B cell (primary cell): ENCODE results near the gene TRHDE. TPM values are rescaled to one million over a fixed set of nuclear protein-coding genes. Genes with fewer than 3 reads are reported as not detected.

Experiments
- ATAC-seq: fragments of 200-7000 bp; cut with Tn5 transposase; one replicate; pipeline ENCODE4 v1.10.0; 2021; ENCODE audit warnings: low read depth, mild to moderate bottlenecking, moderate number of reproducible peaks, moderate library complexity
- CTCF ChIA-PET: fragments of 350-600 bp; sonication (Branson Sonifier 250); formaldehyde crosslinking; loops from one replicate; lab custom pipeline; 2021; ENCODE audit warnings: antibody characterized with exemption, inconsistent platforms; lab: Charles Lee
- POLR2A ChIA-PET: fragments of 350-600 bp; sonication (Branson Sonifier 250); formaldehyde crosslinking; loops from one replicate; lab custom pipeline; 2021; ENCODE audit warnings: antibody characterized with exemption; lab: Charles Lee
- DNase-seq: peaks from one replicate; pipeline ENCODE4 v3.0.0; 2013
- H2AFZ ChIP-seq: 2 replicates; pipeline ENCODE4 v1.6.1; 2012; ENCODE audit warnings: mild to moderate bottlenecking, low read depth, low read length; ENCODE audit not compliant: insufficient read depth, poor library complexity, severe bottlenecking
- H3K27ac ChIP-seq, 2 donors: 1 replicate in 1 of 2; 2 replicates in 1 of 2; pipeline ENCODE4 v1.5.1; 2012 to 2013; ENCODE audit warnings: low read length in 2 of 2, mild to moderate bottlenecking in 2 of 2, moderate library complexity in 1 of 2
- H3K27me3 ChIP-seq, 4 experiments: fragments of 200-600 bp in 1 of 4; sonication (generic) in 1 of 4; replicated peaks in 1 of 4; 1 replicate in 2 of 4; 2 replicates in 2 of 4; pipeline versions ENCODE4 v1.6.1 to v1.7.0; 2013 to 2016; ENCODE audit warnings: low read length in 3 of 4, mild to moderate bottlenecking in 2 of 4, mixed read lengths in 1 of 4, moderate library complexity in 1 of 4; ENCODE audit not compliant: insufficient read depth in 4 of 4, control insufficient read depth in 3 of 4; ENCODE audit errors: control extremely low read depth in 1 of 4
- H3K36me3 ChIP-seq, 2 experiments: replicated peaks in 1 of 2; 1 replicate in 1 of 2; 2 replicates in 1 of 2; pipeline versions ENCODE4 v1.6.1 to v1.7.1; 2013; ENCODE audit warnings: low read length in 1 of 2; ENCODE audit not compliant: insufficient read depth in 2 of 2, control insufficient read depth in 1 of 2; ENCODE audit errors: control extremely low read depth in 1 of 2, extremely low read depth in 1 of 2
- H3K4me1 ChIP-seq, 2 donors: fragments of 200-600 bp in 1 of 2; sonication (generic) in 1 of 2; 1 replicate in 1 of 2; 2 replicates in 1 of 2; pipeline versions ENCODE4 v1.5.1 to v1.6.1; 2013 to 2017; ENCODE audit warnings: low read length in 2 of 2; ENCODE audit not compliant: control insufficient read depth in 2 of 2, insufficient read depth in 2 of 2
- H3K4me2 ChIP-seq: replicated peaks from 2 replicates; pipeline ENCODE3; 2012; ENCODE audit warnings: mild to moderate bottlenecking, low read depth, low read length; ENCODE audit not compliant: poor library complexity, severe bottlenecking
- H3K4me3 ChIP-seq, 5 experiments: fragments of 200-600 bp in 1 of 5; sonication (generic) in 1 of 5; 1 replicate in 3 of 5; 2 replicates in 2 of 5; pipeline versions ENCODE4 v1.5.1 to v1.7.0; 2011 to 2016; ENCODE audit warnings: low read length in 4 of 5, mild to moderate bottlenecking in 4 of 5, low read depth in 2 of 5, control low read depth in 1 of 5, moderate library complexity in 1 of 5; ENCODE audit not compliant: insufficient read depth in 1 of 5; ENCODE audit errors: control extremely low read depth in 1 of 5, extremely low read depth in 1 of 5
- H3K79me2 ChIP-seq: fragments of 200-600 bp; sonication (generic); one replicate; pipeline ENCODE4 v1.6.0; 2016; ENCODE audit warnings: low read length; ENCODE audit not compliant: control insufficient read depth, insufficient read depth
- H3K9ac ChIP-seq: fragments of 200-600 bp; sonication (generic); 2 replicates; pipeline ENCODE4 v1.6.1; 2017; ENCODE audit warnings: mild to moderate bottlenecking, low read length, moderate library complexity
- H3K9me3 ChIP-seq, 3 donors: one replicate each; pipeline versions ENCODE4 v1.6.1 to v1.7.1; 2013; ENCODE audit warnings: low read length in 2 of 3; ENCODE audit not compliant: control insufficient read depth in 2 of 3, insufficient read depth in 1 of 3; ENCODE audit errors: control extremely low read depth in 1 of 3
- H4K20me1 ChIP-seq: 2 replicates; pipeline ENCODE4 v1.6.0; 2012; ENCODE audit warnings: mild to moderate bottlenecking, low read length; ENCODE audit not compliant: insufficient read depth, control insufficient read depth, poor library complexity, severe bottlenecking
- H3K27ac Mint-ChIP-seq: one replicate; pipeline ENCODE4 v1.8.0; 2021; ENCODE audit warnings: mixed read lengths
- H3K27me3 Mint-ChIP-seq: one replicate; pipeline ENCODE4 v1.8.0; 2021; ENCODE audit warnings: mixed read lengths
- H3K4me1 Mint-ChIP-seq: one replicate; pipeline ENCODE4 v1.8.0; 2021; ENCODE audit warnings: mixed read lengths
- H3K4me3 Mint-ChIP-seq: one replicate; pipeline ENCODE4 v1.8.0; 2021; ENCODE audit warnings: mixed read lengths
- H3K9me3 Mint-ChIP-seq: one replicate; pipeline ENCODE4 v1.8.0; 2022; ENCODE audit warnings: mixed read lengths; ENCODE audit not compliant: insufficient read depth
- CTCF ChIP-seq: fragments of 200-600 bp; IDR thresholded peaks from one replicate; pipeline ENCODE4 v1.8.0; 2022; ENCODE audit warnings: antibody characterized with exemption, mild to moderate bottlenecking
- EZH2 ChIP-seq: IDR thresholded peaks from 2 replicates; pipeline ENCODE4 v1.6.1; 2012; ENCODE audit warnings: borderline replicate concordance, low read depth, mild to moderate bottlenecking, moderate library complexity, low read length; ENCODE audit not compliant: insufficient read depth, poor library complexity, severe bottlenecking
- WGBS: methylation state at CpG from one replicate; pipeline ENCODE4 v1.1.5; 2013; ENCODE audit warnings: missing lambda C conversion rate; ENCODE audit not compliant: insufficient coverage; 5-methylcytosine and 5-hydroxymethylcytosine counted together
- intact Hi-C: fragments of 100-400 bp; cut with micrococcal nuclease; formaldehyde crosslinking; loops from one replicate; pipeline ENCODE4 v1.10.0; 2022
- polyA plus RNA-seq: library from polyadenylated mRNA; depleted of rRNA; stranded (reverse); fragments of >200 nt; gene quantifications from 2 replicates; pipeline ENCODE4 v1.2.3, GENCODE V29; 2012
- total RNA-seq, 2 donors: library from RNA; stranded (reverse); fragments of 120-200 nt in 1 of 2; gene quantifications; 1 replicate in 1 of 2; 2 replicates in 1 of 2; pipeline versions ENCODE4 v1.2.3 to v1.2.4, GENCODE V29; 2013 to 2022

TRHDE gene
- total and polyA plus RNA-seq, 2 donors (not counting 1 experiment from before 2014, with no cell fraction given): not detected

- H3K4me2 ChIP-seq: no peak overlapping the region
- POLR2A ChIA-PET: no interaction called here
- H3K27me3 Mint-ChIP-seq: no peaks in the 10 kb centered on the region
- WGBS: 84% methylated on average over 3 of the region's 5 CpGs
- no peak overlapping the region for H3K4me3 ChIP-seq
- H3K4me1 Mint-ChIP-seq: no peaks in the 10 kb centered on the region
- H3K9ac ChIP-seq: no peak overlapping the region
- H3K27ac ChIP-seq: no peak overlapping the region
- H3K9me3 ChIP-seq: no peaks in the 10 kb centered on the region
- no peaks in the 10 kb centered on the region for H4K20me1 ChIP-seq
- no peak for ATAC-seq
- TF ChIP-seq EZH2 (no peak), CTCF (no peak)
- intact Hi-C loops: no loop called here
- H3K4me3 Mint-ChIP-seq: no peak overlapping the region
- no peaks in the 10 kb centered on the region for H3K4me1 ChIP-seq
- CTCF ChIA-PET: no interaction called here
- H3K27me3 ChIP-seq: no peaks in the 10 kb centered on the region
- H3K27ac Mint-ChIP-seq: no peak overlapping the region
- H3K36me3 ChIP-seq: no peaks in the 10 kb centered on the region
- H2AFZ ChIP-seq: no peak overlapping the region
- no peak for DNase-seq
- H3K79me2 ChIP-seq: no peaks in the 10 kb centered on the region
- H3K9me3 Mint-ChIP-seq: no peaks in the 10 kb centered on the region
Measured at GRCh38 chr12:72311946-72312345, 39.8 kb downstream of the TRHDE start.

GRCh38 chr12:72313806-72314205 lies 41.6 kb downstream of the TRHDE start:
- no peaks in the 10 kb centered on the region for H3K4me1 Mint-ChIP-seq
- no peak overlapping the region for H3K9ac ChIP-seq
- CTCF ChIA-PET: no interaction called here
- WGBS: no CpG with 5 or more reads among the region's 2 CpGs
- no peaks in the 10 kb centered on the region for H3K9me3 ChIP-seq
- TF ChIP-seq EZH2 (no peak), CTCF (no peak)
- intact Hi-C loops: no loop called here
- H3K4me2 ChIP-seq: no peak overlapping the region
- H4K20me1 ChIP-seq: no peaks in the 10 kb centered on the region
- no peak overlapping the region for H3K27ac ChIP-seq
- H3K9me3 Mint-ChIP-seq: no peaks in the 10 kb centered on the region
- H3K27me3 Mint-ChIP-seq: no peaks in the 10 kb centered on the region
- H3K79me2 ChIP-seq: no peaks in the 10 kb centered on the region
- ATAC-seq (no peak), DNase-seq (no peak)
- H3K27ac Mint-ChIP-seq: no peak overlapping the region
- H3K4me3 ChIP-seq: no peak overlapping the region
- H3K4me1 ChIP-seq: no peaks in the 10 kb centered on the region
- POLR2A ChIA-PET: no interaction called here
- no peak overlapping the region for H2AFZ ChIP-seq
- H3K27me3 ChIP-seq: no peaks in the 10 kb centered on the region
- no peaks in the 10 kb centered on the region for H3K36me3 ChIP-seq
- no peak overlapping the region for H3K4me3 Mint-ChIP-seq
